ENCODE results near the gene GID8.

Gene GID8

DNA sequence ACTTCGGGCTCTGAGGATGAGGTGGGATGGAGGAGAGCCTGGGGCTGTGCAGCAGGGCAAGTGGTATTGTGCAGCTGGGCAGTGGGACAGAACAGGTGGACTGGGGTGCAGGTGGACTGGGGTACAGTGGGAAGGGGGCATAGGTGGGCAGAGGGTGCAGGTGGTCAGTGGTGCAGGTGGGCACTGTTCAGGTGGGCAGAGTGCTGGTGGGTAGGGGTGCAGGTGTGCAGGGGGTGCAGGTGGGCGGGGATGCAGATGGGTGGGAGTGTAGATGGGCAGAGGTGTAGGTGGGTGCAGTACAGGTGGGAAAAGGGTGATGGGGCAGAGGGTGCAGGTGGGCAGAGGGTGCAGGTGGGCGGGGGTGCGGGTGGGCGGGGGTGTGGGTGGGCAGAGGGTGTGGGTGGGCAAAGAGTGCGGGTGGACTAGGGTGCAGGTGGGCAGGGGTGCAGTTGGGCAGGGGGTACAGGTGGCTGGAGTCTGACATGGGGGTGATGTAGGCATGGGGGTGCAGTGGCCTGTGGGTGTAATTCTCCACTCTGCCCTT lies 48.4 kb downstream of the GID8 start:
- H3K36me3 ChIP-seq (ENCODE audit: low read length): no peaks in the 10 kb centered on the region
- H3K4me2 ChIP-seq (ENCODE audit: low read depth, low read length, poor library complexity, severe bottlenecking): no peak overlapping the region
- no peak overlapping the region for H3K4me3 ChIP-seq (ENCODE audit: insufficient read depth, low read length, poor library complexity, severe bottlenecking)
- no peaks in the 10 kb centered on the region for H4K20me1 ChIP-seq (ENCODE audit: low read depth, low read length)
- no peak overlapping the region for H3K27ac ChIP-seq (ENCODE audit: low read depth, low read length)
- H3K9me3 ChIP-seq (ENCODE audit: insufficient read depth, low read length): no peaks in the 10 kb centered on the region
- H3K9me2 ChIP-seq (replicated peaks; ENCODE audit: insufficient read depth, low read length): no peaks in the 10 kb centered on the region
- TF ChIP-seq, protein P1, sequence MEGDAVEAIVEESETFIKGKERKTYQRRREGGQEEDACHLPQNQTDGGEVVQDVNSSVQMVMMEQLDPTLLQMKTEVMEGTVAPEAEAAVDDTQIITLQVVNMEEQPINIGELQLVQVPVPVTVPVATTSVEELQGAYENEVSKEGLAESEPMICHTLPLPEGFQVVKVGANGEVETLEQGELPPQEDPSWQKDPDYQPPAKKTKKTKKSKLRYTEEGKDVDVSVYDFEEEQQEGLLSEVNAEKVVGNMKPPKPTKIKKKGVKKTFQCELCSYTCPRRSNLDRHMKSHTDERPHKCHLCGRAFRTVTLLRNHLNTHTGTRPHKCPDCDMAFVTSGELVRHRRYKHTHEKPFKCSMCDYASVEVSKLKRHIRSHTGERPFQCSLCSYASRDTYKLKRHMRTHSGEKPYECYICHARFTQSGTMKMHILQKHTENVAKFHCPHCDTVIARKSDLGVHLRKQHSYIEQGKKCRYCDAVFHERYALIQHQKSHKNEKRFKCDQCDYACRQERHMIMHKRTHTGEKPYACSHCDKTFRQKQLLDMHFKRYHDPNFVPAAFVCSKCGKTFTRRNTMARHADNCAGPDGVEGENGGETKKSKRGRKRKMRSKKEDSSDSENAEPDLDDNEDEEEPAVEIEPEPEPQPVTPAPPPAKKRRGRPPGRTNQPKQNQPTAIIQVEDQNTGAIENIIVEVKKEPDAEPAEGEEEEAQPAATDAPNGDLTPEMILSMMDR (IDR thresholded peaks at IDR 0.05; ENCODE audit: insufficient read depth, low read length, poor library complexity, severe bottlenecking): no peak
- TF ChIP-seq EZH2phosphoT487 (conservative IDR thresholded peaks at IDR 0.05; ENCODE audit: low read length): no peak
- no peak overlapping the region for H2AFZ ChIP-seq (ENCODE audit: low read depth, low read length, severe bottlenecking)
- H3K27me3 ChIP-seq (ENCODE audit: low read length): no peaks in the 10 kb centered on the region
- H3K9ac ChIP-seq (ENCODE audit: low read length): no peak overlapping the region
- H3F3A ChIP-seq (ENCODE audit: insufficient read depth): no peaks in the 10 kb centered on the region
- H3K79me2 ChIP-seq (ENCODE audit: insufficient read depth, low read length): no peaks in the 10 kb centered on the region

DNA sequence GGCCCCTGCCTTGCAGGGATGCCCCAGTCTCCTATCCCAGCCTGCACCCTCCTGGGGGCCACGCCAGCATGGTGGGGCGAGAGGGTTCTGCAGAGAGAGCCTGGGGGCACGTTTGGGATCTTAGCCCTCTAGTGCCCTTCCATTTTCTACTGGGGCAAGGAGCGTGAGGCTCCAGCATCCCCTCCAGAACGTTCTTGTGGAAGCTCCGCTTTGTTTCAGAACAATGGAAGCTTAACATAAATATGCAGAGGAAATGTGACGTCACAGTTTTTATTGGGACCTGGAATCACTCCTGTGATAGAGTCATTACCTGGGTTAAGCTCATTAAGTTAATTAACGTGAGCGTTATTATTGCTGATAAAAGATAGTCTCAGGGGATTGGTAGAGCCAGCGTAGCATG lies 49.2 kb downstream of the GID8 start:
- H3K79me2 ChIP-seq (ENCODE audit: insufficient read depth, low read length): no peaks in the 10 kb centered on the region
- H3K9me2 ChIP-seq (replicated peaks; ENCODE audit: insufficient read depth, low read length): no peaks in the 10 kb centered on the region
- H3K4me3 ChIP-seq (ENCODE audit: insufficient read depth, low read length, poor library complexity, severe bottlenecking): no peak overlapping the region
- no peaks in the 10 kb centered on the region for H3F3A ChIP-seq (ENCODE audit: insufficient read depth)
- no peak overlapping the region for H3K4me2 ChIP-seq (ENCODE audit: low read depth, low read length, poor library complexity, severe bottlenecking)
- H3K27me3 ChIP-seq (ENCODE audit: low read length): no peaks in the 10 kb centered on the region
- H3K9ac ChIP-seq (ENCODE audit: low read length): no peak overlapping the region
- H4K20me1 ChIP-seq (ENCODE audit: low read depth, low read length): no peaks in the 10 kb centered on the region
- no peaks in the 10 kb centered on the region for H3K9me3 ChIP-seq (ENCODE audit: insufficient read depth, low read length)
- no peak for TF ChIP-seq EZH2phosphoT487 (conservative IDR thresholded peaks at IDR 0.05; ENCODE audit: low read length)
- TF ChIP-seq, protein P1 (IDR thresholded peaks at IDR 0.05; ENCODE audit: insufficient read depth, low read length, poor library complexity, severe bottlenecking): no peak
- H2AFZ ChIP-seq (ENCODE audit: low read depth, low read length, severe bottlenecking): no peak overlapping the region
- H3K36me3 ChIP-seq (ENCODE audit: low read length): no peaks in the 10 kb centered on the region
- H3K27ac ChIP-seq (ENCODE audit: low read depth, low read length): no peak overlapping the region

DNA sequence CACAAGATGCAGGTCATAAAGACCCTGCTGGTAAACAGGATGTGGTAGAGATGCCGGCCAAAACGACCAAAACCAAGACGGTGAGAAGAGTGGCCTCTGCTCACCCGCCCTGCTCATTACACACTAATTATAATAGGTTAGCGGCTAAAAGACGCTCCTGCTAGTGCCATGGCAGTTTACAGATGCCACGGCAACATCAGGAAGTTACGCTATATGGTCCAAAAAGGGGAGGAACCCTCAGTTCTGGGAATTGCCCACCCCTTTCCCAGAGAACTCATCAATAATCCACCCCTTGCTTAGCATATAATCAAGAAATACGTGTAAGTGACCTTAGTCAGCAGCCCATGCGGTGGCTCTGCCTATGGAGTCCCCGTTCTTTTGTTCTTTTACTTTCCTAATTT lies 51.3 kb downstream of the GID8 start:
- Histone ChIP-seq H3F3A (ENCODE audit: insufficient read depth) (no peaks in the 10 kb centered on the region), H3K4me3 (ENCODE audit: insufficient read depth, low read length, poor library complexity, severe bottlenecking) (no peak overlapping the region), H3K9me3 (ENCODE audit: insufficient read depth, low read length) (no peaks in the 10 kb centered on the region), H3K27me3 (ENCODE audit: low read length) (no peaks in the 10 kb centered on the region), H3K27ac (ENCODE audit: low read depth, low read length) (no peak overlapping the region), H4K20me1 (ENCODE audit: low read depth, low read length) (no peaks in the 10 kb centered on the region), H3K4me2 (ENCODE audit: low read depth, low read length, poor library complexity, severe bottlenecking) (no peak overlapping the region), H3K9me2 (replicated peaks; ENCODE audit: insufficient read depth, low read length) (no peaks in the 10 kb centered on the region), H3K9ac (ENCODE audit: low read length) (no peak overlapping the region), H2AFZ (ENCODE audit: low read depth, low read length, severe bottlenecking) (no peak overlapping the region), H3K79me2 (ENCODE audit: insufficient read depth, low read length) (no peaks in the 10 kb centered on the region), H3K36me3 (ENCODE audit: low read length) (no peaks in the 10 kb centered on the region)
- TF ChIP-seq, protein P1 (IDR thresholded peaks at IDR 0.05; ENCODE audit: insufficient read depth, low read length, poor library complexity, severe bottlenecking): no peak
- TF ChIP-seq EZH2phosphoT487 (conservative IDR thresholded peaks at IDR 0.05; ENCODE audit: low read length): no peak

Measured in SU-DHL-6 (cell line).